ENCODE results near the gene MEF2D. TPM values are rescaled to one million over a fixed set of nuclear protein-coding genes. Genes with fewer than 3 reads are reported as not detected.

Gene MEF2D
- total RNA-seq, 4 donors from 2014 or later, result 61.7 to 73.5 (median 67.1) TPM

DNA sequence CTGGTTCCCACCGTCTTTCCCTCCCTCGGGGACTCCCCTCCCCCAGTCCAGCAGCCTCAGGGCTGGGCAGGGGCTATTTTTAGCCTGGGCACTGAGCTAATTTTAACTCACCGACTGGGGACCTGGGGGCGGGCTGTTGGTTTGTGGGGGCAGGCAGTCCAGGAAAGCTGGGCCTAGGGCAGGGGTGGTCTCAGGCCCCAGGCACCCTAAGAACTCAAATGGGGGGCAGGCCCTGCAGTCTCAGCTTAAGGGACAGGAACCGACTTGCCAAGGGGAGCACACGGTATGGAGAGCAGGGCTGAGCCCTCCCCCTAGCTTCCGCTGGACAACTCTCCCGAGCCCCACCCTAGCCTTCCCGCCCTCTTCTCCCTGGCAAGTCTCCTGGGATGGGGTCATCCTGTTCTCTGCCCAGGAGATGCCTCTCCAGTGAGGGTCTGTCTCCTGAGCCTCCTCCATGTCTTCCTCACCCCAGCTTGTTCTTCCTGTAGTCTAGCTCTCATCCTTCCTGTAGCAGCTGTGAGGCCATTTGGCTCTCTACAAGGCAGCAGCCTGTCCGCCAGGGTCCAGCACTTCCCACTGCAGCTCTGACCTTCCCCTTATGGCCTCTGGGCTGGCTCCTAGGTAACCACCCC, 10.1 kb downstream of the MEF2D start:
- TF ChIP-seq EP300 (IDR thresholded peaks at IDR 0.05) (no peak), POLR2AphosphoS5 (IDR thresholded peaks at IDR 0.05) (no peak), POLR2A (IDR thresholded peaks at IDR 0.05) (no peak)
- TF ChIP-seq, protein P1, sequence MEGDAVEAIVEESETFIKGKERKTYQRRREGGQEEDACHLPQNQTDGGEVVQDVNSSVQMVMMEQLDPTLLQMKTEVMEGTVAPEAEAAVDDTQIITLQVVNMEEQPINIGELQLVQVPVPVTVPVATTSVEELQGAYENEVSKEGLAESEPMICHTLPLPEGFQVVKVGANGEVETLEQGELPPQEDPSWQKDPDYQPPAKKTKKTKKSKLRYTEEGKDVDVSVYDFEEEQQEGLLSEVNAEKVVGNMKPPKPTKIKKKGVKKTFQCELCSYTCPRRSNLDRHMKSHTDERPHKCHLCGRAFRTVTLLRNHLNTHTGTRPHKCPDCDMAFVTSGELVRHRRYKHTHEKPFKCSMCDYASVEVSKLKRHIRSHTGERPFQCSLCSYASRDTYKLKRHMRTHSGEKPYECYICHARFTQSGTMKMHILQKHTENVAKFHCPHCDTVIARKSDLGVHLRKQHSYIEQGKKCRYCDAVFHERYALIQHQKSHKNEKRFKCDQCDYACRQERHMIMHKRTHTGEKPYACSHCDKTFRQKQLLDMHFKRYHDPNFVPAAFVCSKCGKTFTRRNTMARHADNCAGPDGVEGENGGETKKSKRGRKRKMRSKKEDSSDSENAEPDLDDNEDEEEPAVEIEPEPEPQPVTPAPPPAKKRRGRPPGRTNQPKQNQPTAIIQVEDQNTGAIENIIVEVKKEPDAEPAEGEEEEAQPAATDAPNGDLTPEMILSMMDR (IDR thresholded peaks at IDR 0.05), result no peak
- no peak for DNase-seq (ENCODE audit: low spot score in 2 of 2)
- Histone ChIP-seq H3K27ac (peak overlapping the region; percentile 64), H3K36me3 (peaks cover 6% of the 10 kb centered on the region), H3K9me3 (no peaks in the 10 kb centered on the region), H3K4me1 (peaks cover 87% of the 10 kb centered on the region), H3K4me3 (peak overlapping the region; percentile 28), H3K27me3 (no peaks in the 10 kb centered on the region)
- 7% methylated on average over 9 of the region's 10 CpGs for WGBS

DNA sequence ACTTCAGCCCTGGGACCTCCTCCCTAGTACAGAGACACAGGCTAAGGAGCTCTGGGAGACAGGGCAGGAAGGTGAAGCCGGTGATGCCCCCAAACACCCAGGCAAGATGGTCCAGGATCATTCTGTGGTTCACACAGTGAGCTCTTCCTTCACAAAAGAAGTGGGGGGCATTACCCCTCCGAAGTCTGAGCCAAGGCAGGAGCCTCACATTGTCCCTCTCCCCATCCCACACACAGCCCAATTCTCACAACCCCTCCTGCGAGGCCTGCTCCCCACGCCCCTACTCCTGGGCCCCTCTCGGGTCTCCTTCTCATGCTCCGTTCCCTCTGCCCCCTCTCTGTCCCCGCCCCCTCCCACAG, 10.7 kb downstream of the MEF2D start:
- TF ChIP-seq EP300 (IDR thresholded peaks at IDR 0.05), result no peak
- Histone ChIP-seq H3K4me1 (peaks cover 85% of the 10 kb centered on the region), H3K27me3 (no peaks in the 10 kb centered on the region), H3K9me3 (no peaks in the 10 kb centered on the region), H3K27ac (peak overlapping the region; percentile 64), H3K4me3 (peak overlapping the region; percentile 28), H3K36me3 (peaks cover 3% of the 10 kb centered on the region)
- 49% methylated on average over 6 of the region's 7 CpGs for WGBS
- DNase-seq (ENCODE audit: low spot score in 2 of 2), result no peak

DNA sequence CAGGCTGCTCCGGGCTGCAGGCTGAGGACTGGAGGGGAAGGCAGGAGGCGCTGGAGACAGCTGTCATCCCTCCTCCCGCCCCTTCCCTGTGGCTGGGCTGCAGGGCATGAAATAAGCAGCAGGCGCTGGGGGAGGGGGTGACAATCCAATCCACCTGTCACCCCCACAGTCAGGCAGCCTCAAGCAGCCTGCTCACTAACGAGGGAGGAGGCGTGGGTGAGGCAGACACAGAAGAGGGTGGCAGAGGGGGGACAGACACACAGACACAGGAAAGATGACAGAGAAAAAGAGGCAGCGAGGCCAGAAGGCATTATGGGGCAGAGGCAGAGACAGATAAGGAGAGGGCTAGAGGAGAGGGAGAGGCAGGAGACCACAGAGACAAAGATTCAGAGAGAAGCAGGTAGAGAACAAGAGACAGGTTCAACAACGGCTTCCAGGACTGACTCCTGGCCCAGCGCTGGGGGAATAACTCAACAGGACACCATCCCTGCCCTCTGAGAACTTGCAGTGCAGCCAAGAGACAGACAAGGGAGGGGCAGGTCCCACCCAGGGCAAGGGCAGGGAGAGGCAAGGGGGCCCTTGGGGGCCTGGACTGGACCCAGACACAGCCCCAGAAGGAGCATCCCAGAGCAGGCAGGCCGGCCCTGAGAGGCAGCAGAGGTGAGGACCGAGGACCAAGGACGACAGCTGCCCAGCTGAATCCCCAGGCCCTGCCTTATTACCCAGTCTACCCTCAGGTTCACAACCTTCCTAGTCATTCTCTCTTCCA, 11.2 kb downstream of the MEF2D start:
- TF ChIP-seq, protein P1 (IDR thresholded peaks at IDR 0.05), result no peak
- TF ChIP-seq POLR2A (IDR thresholded peaks at IDR 0.05) (no peak), POLR2AphosphoS5 (IDR thresholded peaks at IDR 0.05) (no peak), EP300 (IDR thresholded peaks at IDR 0.05) (no peak)

DNA sequence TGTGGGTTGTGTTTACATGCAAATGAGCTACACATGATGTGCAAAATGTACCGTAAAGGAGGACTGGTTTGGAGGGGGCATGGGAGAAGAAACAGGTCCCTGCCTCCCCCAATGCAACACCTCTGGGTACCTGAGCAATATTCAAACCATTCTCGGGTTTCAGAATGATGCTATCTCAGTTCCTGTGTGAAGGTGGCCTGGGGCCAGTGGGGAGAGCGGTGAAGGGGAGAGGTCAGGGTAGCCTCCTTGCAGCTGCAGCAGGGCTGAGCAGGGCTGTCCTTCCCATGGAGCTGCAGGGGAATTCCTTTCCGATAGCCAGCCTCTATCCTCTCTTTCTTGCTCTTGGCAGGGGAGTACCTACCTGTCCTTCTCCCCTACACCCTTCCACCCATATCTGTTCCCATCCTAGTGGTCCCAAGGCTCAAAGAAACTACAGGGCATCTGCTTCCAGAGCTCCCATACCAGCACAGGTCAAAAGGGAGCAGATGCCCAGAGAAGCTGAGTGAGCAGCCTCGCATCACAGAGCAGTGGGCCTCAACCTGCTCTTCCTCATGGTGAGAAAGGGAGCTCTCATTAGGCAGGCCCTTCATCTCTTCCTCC, 11.9 kb downstream of the MEF2D start:
- 74% methylated on average over 4 of the region's 5 CpGs for WGBS
- peaks cover 3% of the 10 kb centered on the region for H3K36me3 ChIP-seq
- TF ChIP-seq EP300 (IDR thresholded peaks at IDR 0.05) (no peak), POLR2A (IDR thresholded peaks at IDR 0.05) (no peak), POLR2AphosphoS5 (IDR thresholded peaks at IDR 0.05) (no peak)
- TF ChIP-seq, protein P1 (IDR thresholded peaks at IDR 0.05), result no peak
- H3K27ac ChIP-seq, result no peak overlapping the region
- no peaks in the 10 kb centered on the region for H3K9me3 ChIP-seq
- H3K27me3 ChIP-seq, result no peaks in the 10 kb centered on the region
- peaks cover 82% of the 10 kb centered on the region for H3K4me1 ChIP-seq
- peak overlapping the region; percentile 28 for H3K4me3 ChIP-seq
- DNase-seq (ENCODE audit: low spot score in 2 of 2), result no peak

More for the DNA sequence above, 11.2 kb downstream of the MEF2D start:
- Histone ChIP-seq H3K9me3 (no peaks in the 10 kb centered on the region), H3K27me3 (no peaks in the 10 kb centered on the region), H3K4me1 (peaks cover 85% of the 10 kb centered on the region), H3K4me3 (peak overlapping the region; percentile 28), H3K27ac (peak overlapping the region; percentile 64), H3K36me3 (peaks cover 3% of the 10 kb centered on the region)
- no peak for DNase-seq (ENCODE audit: low spot score in 2 of 2)
- WGBS, result 27% methylated on average over 8 of the region's 12 CpGs

DNA sequence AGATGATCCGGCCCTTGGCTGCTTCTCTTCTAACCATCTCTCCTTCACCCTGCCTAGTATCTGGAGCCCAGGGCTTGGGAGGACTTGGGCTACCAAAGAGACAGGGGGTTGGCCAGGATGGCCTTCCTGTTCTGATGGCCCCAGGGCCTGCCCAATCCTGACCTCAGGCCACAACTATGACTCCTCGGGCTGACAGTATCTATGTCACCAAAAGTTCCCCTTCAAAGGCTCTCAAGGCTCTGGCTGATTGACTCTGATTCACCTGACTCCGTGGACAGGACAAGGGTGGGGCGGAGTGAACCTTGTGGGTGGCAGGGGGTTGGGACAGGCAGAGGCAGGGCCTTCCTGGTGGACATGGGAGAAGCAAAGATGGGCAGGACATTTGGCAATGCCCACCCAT, 12.7 kb downstream of the MEF2D start:
- H3K27me3 ChIP-seq, result no peaks in the 10 kb centered on the region
- no peak for DNase-seq (ENCODE audit: low spot score in 2 of 2)
- TF ChIP-seq, protein P1 (IDR thresholded peaks at IDR 0.05), result no peak
- TF ChIP-seq POLR2AphosphoS5 (IDR thresholded peaks at IDR 0.05), result no peak
- TF ChIP-seq POLR2A (IDR thresholded peaks at IDR 0.05), result no peak
- no peak for TF ChIP-seq EP300 (IDR thresholded peaks at IDR 0.05)
- H3K27ac ChIP-seq, result no peak overlapping the region
- no peaks in the 10 kb centered on the region for H3K9me3 ChIP-seq
- H3K4me1 ChIP-seq, result peaks cover 78% of the 10 kb centered on the region
- peaks cover 6% of the 10 kb centered on the region for H3K36me3 ChIP-seq
- H3K4me3 ChIP-seq, result no peak overlapping the region
- 64% methylated on average over 4 of the region's 4 CpGs for WGBS

Measured in suprapubic skin (tissue), 4 donors.